KOPT-K1 (cell line): ENCODE results near the gene CCNY.

Source experiments
- H3K27ac ChIP-seq: fragments of 200-600 bp; sonication (generic); 2 replicates; pipeline ENCODE4 v1.5.1; 2016; ENCODE audit warnings: antibody characterized with exemption, mild to moderate bottlenecking, low read depth, low read length; ENCODE audit not compliant: poor library complexity, severe bottlenecking
- H3K36me3 ChIP-seq: fragments of 200-600 bp; sonication (generic); 2 replicates; pipeline ENCODE4 v1.5.1; 2017; ENCODE audit warnings: antibody characterized with exemption, mild to moderate bottlenecking, low read length, moderate library complexity; ENCODE audit not compliant: insufficient read depth
- H3K9me3 ChIP-seq: fragments of 200-600 bp; sonication (generic); 2 replicates; pipeline ENCODE4 v1.5.1; 2017; ENCODE audit warnings: antibody characterized with exemption, low read length, mild to moderate bottlenecking; ENCODE audit not compliant: insufficient read depth, poor library complexity, severe bottlenecking

The CCNY gene

DNA sequence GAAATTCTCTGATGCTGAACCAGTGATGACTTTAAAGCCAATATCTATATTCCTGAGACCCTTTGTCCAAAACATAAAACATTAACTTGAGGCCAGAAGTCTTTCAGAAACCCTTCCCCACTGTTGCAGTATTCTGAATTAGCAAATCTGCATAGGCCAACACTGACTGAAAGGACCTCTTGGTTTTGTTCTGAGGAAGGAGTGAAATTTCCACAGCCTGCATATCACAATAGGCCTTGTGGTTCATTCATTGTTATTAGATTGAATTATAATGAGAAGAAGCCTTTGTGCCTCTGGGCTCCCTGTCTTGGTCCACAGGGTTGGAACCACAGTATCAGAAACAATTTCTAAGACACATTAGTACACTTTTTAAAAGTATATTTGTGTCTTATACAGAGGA lies 90.3 kb downstream of the CCNY start:
- Histone ChIP-seq H3K9me3 (no peaks in the 10 kb centered on the region), H3K36me3 (no peaks in the 10 kb centered on the region), H3K27ac (no peak overlapping the region)

DNA sequence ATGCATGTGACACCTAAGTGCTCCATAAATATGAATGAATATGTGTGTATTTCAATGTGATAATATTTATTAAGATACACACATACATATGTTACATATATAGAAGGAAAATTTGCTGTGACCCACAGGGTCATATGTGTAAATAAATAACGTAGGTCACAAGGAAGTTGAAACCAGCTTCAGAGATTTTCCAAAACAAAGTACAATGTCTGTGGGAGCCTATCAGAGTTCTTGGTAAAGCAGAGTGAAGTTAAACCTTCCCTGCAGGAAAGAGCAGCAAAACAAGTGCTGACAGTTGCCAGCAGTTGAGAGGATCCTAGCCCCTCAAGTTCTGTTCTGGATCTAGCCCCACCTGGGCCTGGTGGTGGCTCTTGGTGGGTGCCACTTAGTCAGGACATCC lies 91.2 kb downstream of the CCNY start:
- Histone ChIP-seq H3K36me3 (no peaks in the 10 kb centered on the region), H3K27ac (no peak overlapping the region), H3K9me3 (no peaks in the 10 kb centered on the region)

GRCh38 chr10:35428521-35428920 lies 92.2 kb downstream of the CCNY start:
- H3K36me3 ChIP-seq: no peaks in the 10 kb centered on the region
- no peaks in the 10 kb centered on the region for H3K9me3 ChIP-seq
- H3K27ac ChIP-seq: no peak overlapping the region

DNA sequence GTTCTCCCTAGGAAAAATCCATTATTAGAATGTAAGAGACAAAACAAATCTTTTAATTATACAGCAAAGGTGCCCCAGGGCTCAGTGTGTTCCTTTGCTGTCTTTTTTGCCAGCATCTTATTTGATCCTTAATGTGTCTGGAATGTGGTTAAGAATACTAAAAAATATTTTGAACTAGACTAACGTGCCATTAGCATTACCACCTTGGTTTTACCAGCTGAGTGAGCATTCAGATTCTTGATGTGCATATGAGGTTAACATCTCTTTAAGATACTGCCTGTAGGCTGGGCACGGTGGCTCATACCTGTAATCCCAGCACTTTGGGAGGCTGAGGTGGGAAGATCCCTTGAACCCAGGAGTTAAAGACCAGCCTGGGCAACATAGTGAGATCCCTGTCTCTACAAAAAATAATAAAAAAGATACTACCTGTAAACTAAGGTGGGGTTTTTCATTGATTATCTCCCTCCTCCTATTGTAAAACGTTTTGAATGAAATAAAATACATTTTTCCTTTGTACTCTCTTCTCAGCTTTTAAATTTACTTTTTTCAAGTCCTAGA lies 96.6 kb downstream of the CCNY start:
- H3K9me3 ChIP-seq: peaks cover 16% of the 10 kb centered on the region
- H3K27ac ChIP-seq: no peak overlapping the region
- no peaks in the 10 kb centered on the region for H3K36me3 ChIP-seq

GRCh38 chr10:35433851-35434426 lies 97.6 kb downstream of the CCNY start:
- Histone ChIP-seq H3K27ac (no peak overlapping the region), H3K9me3 (peaks cover 23% of the 10 kb centered on the region), H3K36me3 (no peaks in the 10 kb centered on the region)

DNA sequence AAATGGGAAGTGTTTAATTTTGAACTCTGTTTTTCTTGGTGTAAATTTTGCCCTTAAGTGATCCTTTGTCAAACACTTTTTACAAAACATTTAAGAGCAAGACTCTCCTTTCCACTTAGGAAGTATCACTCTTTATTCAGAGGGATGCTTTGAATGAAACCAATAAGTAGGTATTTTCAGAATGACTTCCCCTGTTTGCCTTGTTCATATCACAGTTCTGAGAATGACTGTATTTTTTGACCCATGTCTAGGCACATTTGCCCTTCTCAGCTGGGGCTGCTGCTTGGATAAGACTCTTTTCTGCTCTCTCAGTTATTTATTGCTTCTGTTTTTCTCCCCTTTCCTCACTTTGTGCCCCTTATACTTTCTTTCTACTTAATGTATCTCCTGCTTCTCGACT lies 98.2 kb downstream of the CCNY start:
- Histone ChIP-seq H3K9me3 (peaks cover 29% of the 10 kb centered on the region), H3K27ac (no peak overlapping the region), H3K36me3 (no peaks in the 10 kb centered on the region)

DNA sequence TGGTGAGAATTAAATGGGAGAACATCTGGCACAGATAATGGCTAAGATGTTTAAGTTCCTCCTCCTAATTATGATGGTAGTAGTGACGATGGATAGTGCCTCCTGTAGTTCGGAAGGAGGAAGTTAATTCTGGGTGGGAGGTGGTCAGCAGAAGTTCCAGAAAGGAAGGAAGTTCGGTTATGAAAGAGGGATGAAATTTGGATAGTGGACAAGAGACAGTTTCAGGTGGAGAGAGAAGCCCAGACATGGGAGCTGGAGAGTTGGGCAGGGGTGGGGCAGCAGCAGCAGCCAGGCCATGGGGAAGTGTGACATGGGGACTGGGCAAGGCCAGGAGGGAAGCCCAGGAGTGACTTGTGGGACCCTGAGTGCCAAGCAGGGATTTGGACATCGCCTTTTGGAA lies 99.5 kb downstream of the CCNY start:
- peaks cover 39% of the 10 kb centered on the region for H3K9me3 ChIP-seq
- H3K36me3 ChIP-seq: no peaks in the 10 kb centered on the region
- H3K27ac ChIP-seq: no peak overlapping the region

DNA sequence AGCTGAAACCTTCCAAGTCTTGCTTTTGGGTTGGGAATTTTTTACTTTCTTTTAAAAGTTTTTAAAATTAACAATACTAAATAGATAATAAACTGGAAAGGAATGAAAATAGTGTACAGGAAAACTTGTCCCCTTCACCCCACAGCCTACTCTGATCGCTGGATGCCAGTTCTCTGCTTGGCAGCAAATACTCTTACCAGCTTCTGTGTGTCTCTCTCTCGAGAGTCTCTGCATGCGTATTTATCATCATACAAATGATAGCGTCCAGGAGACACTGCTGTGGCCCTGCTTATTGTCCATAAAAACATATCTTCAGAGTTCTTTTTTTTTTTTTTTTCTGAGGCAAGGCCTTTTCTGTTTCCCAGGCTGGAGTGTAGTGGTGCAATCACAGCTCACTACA lies 101.5 kb downstream of the CCNY start:
- Histone ChIP-seq H3K9me3 (peaks cover 50% of the 10 kb centered on the region), H3K36me3 (no peaks in the 10 kb centered on the region; the same call in 1 of the 2 replicates), H3K27ac (no peak overlapping the region)

- H3K36me3 ChIP-seq: no peaks in the 10 kb centered on the region; the same call in 1 of the 2 replicates
- no peak overlapping the region for H3K27ac ChIP-seq
- peaks cover 61% of the 10 kb centered on the region for H3K9me3 ChIP-seq
Measured at GRCh38 chr10:35438718-35439571, 102.6 kb downstream of the CCNY start.

DNA sequence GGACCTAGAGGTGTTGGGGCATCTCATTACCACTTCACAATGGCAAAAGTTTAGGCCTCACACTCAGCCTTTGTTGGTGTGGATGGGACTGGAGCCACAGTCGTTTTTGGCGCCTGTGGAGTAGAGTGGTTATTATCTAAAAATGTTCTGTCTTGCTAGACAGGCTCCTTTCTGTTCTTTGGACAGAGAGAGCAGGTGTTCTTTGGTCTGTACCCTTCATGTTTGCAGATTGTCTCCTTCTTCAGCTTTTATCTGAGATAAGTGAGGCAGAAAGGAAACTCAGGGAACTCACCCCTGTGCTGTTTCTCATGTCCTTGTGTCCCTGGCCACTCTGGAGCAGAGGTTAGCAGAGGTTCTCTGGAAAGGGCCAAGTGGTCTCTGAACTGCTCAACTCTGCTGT lies 103.7 kb downstream of the CCNY start:
- no peaks in the 10 kb centered on the region; the same call in 1 of the 2 replicates for H3K36me3 ChIP-seq
- peaks cover 71% of the 10 kb centered on the region for H3K9me3 ChIP-seq
- H3K27ac ChIP-seq: no peak overlapping the region

DNA sequence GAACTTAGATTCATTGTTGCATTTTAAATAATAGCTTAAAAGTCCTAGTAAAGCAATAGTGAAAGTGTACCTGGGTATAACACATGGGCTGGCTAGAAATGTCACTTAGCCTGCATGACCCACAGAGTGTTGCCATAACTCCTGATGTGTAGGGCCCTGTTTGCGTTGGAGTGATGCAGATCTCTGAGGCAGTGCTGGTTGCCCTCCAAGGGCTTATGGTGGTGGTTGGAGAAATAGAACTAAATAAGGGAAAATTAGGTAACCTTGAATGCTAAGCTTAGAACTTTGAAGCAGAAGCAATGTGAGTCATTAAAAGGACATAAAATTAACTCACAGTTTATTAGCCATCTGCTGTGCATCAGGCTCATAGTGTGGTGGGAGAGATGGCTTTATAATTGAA lies 105.7 kb downstream of the CCNY start:
- Histone ChIP-seq H3K9me3 (peaks cover 72% of the 10 kb centered on the region), H3K27ac (no peak overlapping the region), H3K36me3 (no peaks in the 10 kb centered on the region; the same call in 1 of the 2 replicates)

DNA sequence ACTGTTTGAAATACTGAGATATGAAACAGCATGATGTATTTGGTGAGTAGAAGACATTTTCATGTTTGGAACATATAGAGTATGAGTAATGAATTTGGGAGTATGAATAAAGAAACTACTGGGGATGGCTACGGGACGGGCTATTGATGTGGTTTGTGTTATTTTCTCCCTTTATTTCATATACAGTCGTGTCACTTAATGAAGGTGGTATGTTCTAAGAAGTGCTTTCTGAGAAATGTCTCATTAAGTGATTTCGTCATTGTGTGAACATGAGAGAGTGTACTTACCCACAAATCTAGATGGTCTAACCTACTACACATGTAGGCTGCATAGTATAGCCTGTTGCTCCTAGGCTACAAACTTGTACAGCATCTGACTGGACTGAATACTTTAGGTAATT lies 106.3 kb downstream of the CCNY start:
- Histone ChIP-seq H3K9me3 (peaks cover 66% of the 10 kb centered on the region), H3K27ac (no peak overlapping the region), H3K36me3 (no peaks in the 10 kb centered on the region; the same call in 1 of the 2 replicates)

DNA sequence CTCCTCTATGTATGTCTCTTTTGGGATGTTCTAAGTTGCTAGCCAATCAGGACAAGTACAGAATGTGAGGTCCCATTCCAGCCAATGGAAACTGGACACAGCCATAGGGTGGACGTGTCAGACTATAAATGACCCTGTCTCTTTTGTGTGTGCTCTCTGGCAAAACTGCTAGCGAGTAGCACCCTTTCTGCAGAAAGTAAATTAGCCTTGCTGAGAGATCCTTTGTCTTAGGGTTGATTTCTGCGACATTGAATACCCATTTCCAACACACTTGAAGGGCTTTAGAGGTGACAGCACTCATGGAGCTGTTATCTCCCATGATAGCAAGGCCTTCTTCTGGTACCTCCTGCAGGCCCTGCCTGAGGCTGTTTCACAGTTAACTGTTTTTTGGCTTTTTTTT lies 107.5 kb downstream of the CCNY start:
- Histone ChIP-seq H3K27ac (no peak overlapping the region), H3K9me3 (peaks cover 60% of the 10 kb centered on the region), H3K36me3 (no peaks in the 10 kb centered on the region; the same call in 1 of the 2 replicates)

GRCh38 chr10:35445150-35445884 lies 109.0 kb downstream of the CCNY start:
- no peaks in the 10 kb centered on the region; the same call in 1 of the 2 replicates for H3K36me3 ChIP-seq
- no peak overlapping the region for H3K27ac ChIP-seq
- peaks cover 46% of the 10 kb centered on the region for H3K9me3 ChIP-seq

- Histone ChIP-seq H3K27ac (no peak overlapping the region), H3K36me3 (no peaks in the 10 kb centered on the region; the same call in 1 of the 2 replicates), H3K9me3 (peaks cover 43% of the 10 kb centered on the region)
Measured at GRCh38 chr10:35446439-35446838, 110.1 kb downstream of the CCNY start.
